ENCODE data around the gene NAA20.

The NAA20 gene

GRCh38 chr20:20005342-20005741, 11.8 kb upstream of the NAA20 start:
- no peak for DNase-seq (ENCODE audit: low read depth)
- TF ChIP-seq, protein P1, sequence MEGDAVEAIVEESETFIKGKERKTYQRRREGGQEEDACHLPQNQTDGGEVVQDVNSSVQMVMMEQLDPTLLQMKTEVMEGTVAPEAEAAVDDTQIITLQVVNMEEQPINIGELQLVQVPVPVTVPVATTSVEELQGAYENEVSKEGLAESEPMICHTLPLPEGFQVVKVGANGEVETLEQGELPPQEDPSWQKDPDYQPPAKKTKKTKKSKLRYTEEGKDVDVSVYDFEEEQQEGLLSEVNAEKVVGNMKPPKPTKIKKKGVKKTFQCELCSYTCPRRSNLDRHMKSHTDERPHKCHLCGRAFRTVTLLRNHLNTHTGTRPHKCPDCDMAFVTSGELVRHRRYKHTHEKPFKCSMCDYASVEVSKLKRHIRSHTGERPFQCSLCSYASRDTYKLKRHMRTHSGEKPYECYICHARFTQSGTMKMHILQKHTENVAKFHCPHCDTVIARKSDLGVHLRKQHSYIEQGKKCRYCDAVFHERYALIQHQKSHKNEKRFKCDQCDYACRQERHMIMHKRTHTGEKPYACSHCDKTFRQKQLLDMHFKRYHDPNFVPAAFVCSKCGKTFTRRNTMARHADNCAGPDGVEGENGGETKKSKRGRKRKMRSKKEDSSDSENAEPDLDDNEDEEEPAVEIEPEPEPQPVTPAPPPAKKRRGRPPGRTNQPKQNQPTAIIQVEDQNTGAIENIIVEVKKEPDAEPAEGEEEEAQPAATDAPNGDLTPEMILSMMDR (IDR thresholded peaks at IDR 0.05; ENCODE audit: control insufficient read depth, extremely low read depth, insufficient read depth) = no peak
- no peak overlapping the region for H3K4me3 ChIP-seq (ENCODE audit: low read depth, low read length)

- TF ChIP-seq, protein P1 (IDR thresholded peaks at IDR 0.05; ENCODE audit: control insufficient read depth, extremely low read depth, insufficient read depth) = no peak
- DNase-seq (ENCODE audit: low read depth) = no peak
- H3K4me3 ChIP-seq (ENCODE audit: low read depth, low read length) = no peak overlapping the region
Observed at GRCh38 chr20:20009784-20010253, 7.3 kb upstream of the NAA20 start.

GRCh38 chr20:20010639-20011500, 6.3 kb upstream of the NAA20 start:
- TF ChIP-seq, protein P1 (IDR thresholded peaks at IDR 0.05; ENCODE audit: control insufficient read depth, extremely low read depth, insufficient read depth) = no peak
- no peak overlapping the region for H3K4me3 ChIP-seq (ENCODE audit: low read depth, low read length)
- DNase-seq (ENCODE audit: low read depth) = peak; percentile 39

GRCh38 chr20:20012541-20012940, 4.6 kb upstream of the NAA20 start:
- no peak for DNase-seq (ENCODE audit: low read depth)
- H3K4me3 ChIP-seq (ENCODE audit: low read depth, low read length) = no peak overlapping the region
- TF ChIP-seq, protein P1 (IDR thresholded peaks at IDR 0.05; ENCODE audit: control insufficient read depth, extremely low read depth, insufficient read depth) = no peak

DNA sequence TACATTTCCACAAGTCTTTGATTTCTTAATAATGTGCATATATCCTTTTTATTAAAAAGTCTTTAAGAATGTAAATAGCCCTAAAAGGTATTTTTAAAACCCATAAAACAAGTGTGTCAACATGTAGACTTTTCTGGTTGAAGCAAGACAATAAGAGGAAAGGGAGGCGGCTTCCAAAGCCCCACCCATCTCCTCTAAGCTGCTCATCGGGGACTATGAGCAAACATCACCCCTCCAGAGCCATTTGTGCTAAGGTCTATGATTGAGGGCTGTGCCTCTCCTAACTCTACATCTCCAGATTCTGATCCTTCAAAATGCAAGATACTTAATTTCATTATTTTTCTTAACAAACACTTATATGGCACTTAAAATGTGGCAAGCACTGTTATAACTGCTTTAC, 2.5 kb upstream of the NAA20 start:
- no peak overlapping the region for H3K4me3 ChIP-seq (ENCODE audit: low read depth, low read length)
- DNase-seq (ENCODE audit: low read depth) = no peak
- TF ChIP-seq, protein P1 (IDR thresholded peaks at IDR 0.05; ENCODE audit: control insufficient read depth, extremely low read depth, insufficient read depth) = no peak

DNA sequence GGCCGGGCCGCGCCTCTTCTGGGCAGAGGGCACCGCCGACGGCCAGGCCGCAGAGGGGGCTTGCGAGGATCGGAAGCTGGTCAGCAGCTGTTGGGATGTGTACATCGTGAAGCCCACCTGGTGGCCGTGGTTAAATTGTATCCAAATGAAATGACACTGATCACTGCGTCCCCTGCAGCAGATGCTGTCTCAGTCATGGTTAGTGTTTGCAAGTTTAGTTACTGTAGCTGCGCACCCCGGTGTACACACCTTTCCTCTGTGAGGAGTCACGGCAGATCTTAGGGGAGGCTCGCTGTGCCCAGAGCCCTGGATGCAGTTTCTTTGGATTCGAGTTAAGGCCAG, 653 bp downstream of the NAA20 start:
- H3K4me3 ChIP-seq (ENCODE audit: low read depth, low read length) = peak overlapping the region; percentile 74
- TF ChIP-seq, protein P1 (IDR thresholded peaks at IDR 0.05; ENCODE audit: control insufficient read depth, extremely low read depth, insufficient read depth) = no peak
- DNase-seq (ENCODE audit: low read depth) = no peak

DNA sequence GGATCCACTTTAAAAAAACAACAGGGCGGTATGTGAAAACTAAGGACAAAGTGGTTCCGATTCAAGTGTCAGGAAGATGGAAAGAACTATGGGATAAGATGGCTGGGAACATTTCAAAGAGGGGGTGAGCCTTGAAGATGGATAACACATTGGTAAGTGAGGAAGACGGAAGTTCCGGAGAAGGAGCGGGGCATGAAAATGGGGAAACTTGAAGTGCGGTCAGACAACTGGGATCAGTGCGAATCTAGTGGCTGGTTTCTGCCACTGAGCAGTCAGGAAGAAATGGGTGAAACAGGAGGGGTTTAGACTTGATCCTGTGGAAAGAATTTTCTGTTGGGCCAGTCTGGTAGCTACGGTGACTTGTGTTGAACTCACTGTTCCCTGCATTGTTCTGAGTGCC, 1.2 kb downstream of the NAA20 start:
- DNase-seq (ENCODE audit: low read depth) = no peak
- TF ChIP-seq, protein P1 (IDR thresholded peaks at IDR 0.05; ENCODE audit: control insufficient read depth, extremely low read depth, insufficient read depth) = no peak
- H3K4me3 ChIP-seq (ENCODE audit: low read depth, low read length) = peak overlapping the region; percentile 74
